T-helper 1 cell (primary cell): ENCODE data around the gene TMCO4.

Source experiments
- DNase-seq, 5 donors: peaks; one replicate each; pipeline ENCODE4 v3.0.0-alpha.2; 2012 to 2020

Gene TMCO4

GRCh38 chr1:19744335-19744743 lies 55.4 kb downstream of the TMCO4 start:
- DNase-seq, result no peak

- no peak for DNase-seq
These were observed 55.9 kb downstream of the TMCO4 start for GRCh38 chr1:19743793-19744192.

- DNase-seq, result no peak
These were observed 56.5 kb downstream of the TMCO4 start for GRCh38 chr1:19743180-19743579.

- no peak for DNase-seq
These were observed 60.1 kb downstream of the TMCO4 start for GRCh38 chr1:19739628-19740027.

GRCh38 chr1:19738669-19739068 lies 61.0 kb downstream of the TMCO4 start:
- DNase-seq, result no peak

- DNase-seq, result no peak
These were observed 61.6 kb downstream of the TMCO4 start for GRCh38 chr1:19738076-19738475.

- DNase-seq, result no peak
These were observed 62.5 kb downstream of the TMCO4 start for GRCh38 chr1:19737104-19737825.

GRCh38 chr1:19735440-19736127 lies 64.1 kb downstream of the TMCO4 start:
- DNase-seq, result no peak

- no peak for DNase-seq
These were observed 65.2 kb downstream of the TMCO4 start for GRCh38 chr1:19734472-19734999.

GRCh38 chr1:19734056-19734455 lies 65.7 kb downstream of the TMCO4 start:
- no peak for DNase-seq

- DNase-seq, result no peak
These were observed 66.1 kb downstream of the TMCO4 start for GRCh38 chr1:19733615-19734014.

GRCh38 chr1:19731311-19731821 lies 68.3 kb downstream of the TMCO4 start:
- no peak for DNase-seq

- DNase-seq, result no peak
These were observed 68.9 kb downstream of the TMCO4 start for GRCh38 chr1:19730793-19731192.

GRCh38 chr1:19730232-19730631 lies 69.5 kb downstream of the TMCO4 start:
- DNase-seq, result no peak

GRCh38 chr1:19728413-19729145 lies 71.1 kb downstream of the TMCO4 start:
- DNase-seq, result no peak

GRCh38 chr1:19725606-19726005 lies 74.1 kb downstream of the TMCO4 start:
- no peak for DNase-seq

- DNase-seq, result no peak
These were observed 75.8 kb downstream of the TMCO4 start for GRCh38 chr1:19723874-19724273.

GRCh38 chr1:19720973-19721372 lies 78.7 kb downstream of the TMCO4 start:
- no peak for DNase-seq

- DNase-seq, result no peak
These were observed 79.5 kb downstream of the TMCO4 start for GRCh38 chr1:19720174-19720573.

GRCh38 chr1:19717467-19717866 lies 82.2 kb downstream of the TMCO4 start:
- no peak for DNase-seq

GRCh38 chr1:19715334-19716203 lies 84.1 kb downstream of the TMCO4 start:
- DNase-seq, result peak; percentile 57 to 81 (median 70)

GRCh38 chr1:19712928-19713327 lies 86.8 kb downstream of the TMCO4 start:
- DNase-seq, result no peak
